Glomerular endothelial cell (primary cell): ENCODE results near the gene ACSM2A. TPM values are rescaled to one million over a fixed set of nuclear protein-coding genes. Genes with fewer than 3 reads are reported as not detected.
"Not testable (repeated sequence)": the region's sequence is repeated elsewhere in the genome, so short reads cannot be mapped to it uniquely, and the experiment has no call there.

Experiments used
- DNase-seq: peaks from one replicate; pipeline ENCODE4 v3.0.0-alpha.2; 2011; ENCODE audit warnings: low read depth, low spot score; ENCODE audit errors: extremely low read depth
- total RNA-seq: library from RNA; depleted of rRNA; stranded (reverse); fragments of >200 nt; gene quantifications from 2 replicates; pipeline ENCODE4 v1.2.3, GENCODE V29; 2015

ACSM2A gene
- total RNA-seq, 1 donor from 2014 or later: not detected

- not testable (repeated sequence) for DNase-seq
Measured at GRCh38 chr16:20446652-20447393, 4.5 kb upstream of the ACSM2A start.

DNA sequence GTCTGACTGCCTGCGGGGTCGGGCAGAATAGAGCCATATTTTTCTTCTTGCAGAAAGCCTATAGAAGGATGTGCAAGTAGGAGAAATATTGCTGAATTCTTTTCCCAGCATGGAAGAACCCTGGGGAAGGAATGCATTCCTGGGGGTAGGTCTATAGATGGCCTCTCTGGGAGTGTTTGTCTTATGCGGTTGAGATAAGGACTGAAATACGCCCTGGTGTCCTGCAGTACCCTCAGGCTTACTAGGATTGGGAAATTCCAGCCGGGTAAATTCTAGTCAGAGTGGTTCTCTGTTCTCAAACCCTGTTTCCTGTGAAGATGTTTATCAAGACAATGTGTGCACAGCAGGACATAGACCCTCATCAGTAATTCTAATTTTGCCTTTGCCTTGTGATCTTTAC, 2.3 kb downstream of the ACSM2A start:
- DNase-seq: not testable (repeated sequence)

GRCh38 chr16:20459227-20459626, 7.9 kb downstream of the ACSM2A start:
- DNase-seq: not testable (repeated sequence)

DNA sequence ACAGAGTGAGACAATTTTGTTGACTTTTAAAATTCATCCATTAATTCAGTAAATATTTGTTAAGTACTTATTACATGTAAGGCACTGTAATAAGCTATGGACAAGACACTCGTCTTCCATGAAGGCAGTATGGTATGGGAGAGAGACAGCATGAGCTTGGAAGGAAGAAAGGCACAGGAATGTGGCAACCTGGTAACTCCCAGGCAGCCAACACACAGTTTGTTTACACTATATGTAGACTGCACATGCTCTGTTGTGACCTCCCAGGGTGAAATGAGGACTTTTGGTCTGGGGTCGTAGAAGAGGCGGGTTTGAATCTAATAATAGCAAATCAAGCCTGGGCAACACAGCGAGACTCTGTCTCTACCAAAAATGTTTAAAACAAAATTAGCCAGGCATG, 9.0 kb downstream of the ACSM2A start:
- DNase-seq: not testable (repeated sequence)

DNA sequence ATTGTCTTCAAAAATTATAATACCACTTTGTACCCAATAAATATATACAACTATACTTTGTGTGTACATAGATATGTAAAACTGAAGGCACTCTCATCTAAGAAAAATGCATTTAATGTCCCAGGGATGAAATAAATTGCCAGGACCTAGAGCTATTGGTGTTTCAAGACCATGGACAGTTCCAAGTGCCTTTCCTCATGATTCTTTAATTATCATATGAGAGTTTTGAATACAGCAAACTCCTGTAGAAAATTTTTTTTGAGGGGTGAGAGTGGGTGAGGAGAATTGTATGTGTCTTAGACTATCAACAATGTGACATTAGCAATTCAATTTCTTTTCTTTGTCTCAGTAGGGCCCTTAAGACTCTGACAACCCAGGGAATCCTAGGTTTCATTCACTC, 17.6 kb downstream of the ACSM2A start:
- not testable (repeated sequence) for DNase-seq

DNA sequence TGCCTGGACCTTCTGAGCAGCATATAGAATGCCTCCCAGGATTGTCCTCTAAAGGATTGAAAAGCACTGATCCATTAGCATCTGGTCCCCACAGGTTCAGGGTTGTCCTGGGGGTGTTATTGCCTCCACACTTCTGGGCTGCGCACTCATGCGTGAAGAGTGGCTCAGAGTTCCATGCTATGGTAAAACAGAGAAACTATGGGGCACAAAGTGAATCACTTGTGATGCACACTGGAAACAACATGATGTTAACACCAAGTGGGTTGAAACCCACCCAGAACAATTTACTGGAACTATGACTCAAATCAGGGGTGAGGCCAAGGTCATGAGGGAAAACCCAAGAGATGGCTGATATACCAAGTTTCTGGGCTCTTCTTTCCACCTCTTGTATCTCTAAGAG, 18.6 kb downstream of the ACSM2A start:
- not testable (repeated sequence) for DNase-seq

DNA sequence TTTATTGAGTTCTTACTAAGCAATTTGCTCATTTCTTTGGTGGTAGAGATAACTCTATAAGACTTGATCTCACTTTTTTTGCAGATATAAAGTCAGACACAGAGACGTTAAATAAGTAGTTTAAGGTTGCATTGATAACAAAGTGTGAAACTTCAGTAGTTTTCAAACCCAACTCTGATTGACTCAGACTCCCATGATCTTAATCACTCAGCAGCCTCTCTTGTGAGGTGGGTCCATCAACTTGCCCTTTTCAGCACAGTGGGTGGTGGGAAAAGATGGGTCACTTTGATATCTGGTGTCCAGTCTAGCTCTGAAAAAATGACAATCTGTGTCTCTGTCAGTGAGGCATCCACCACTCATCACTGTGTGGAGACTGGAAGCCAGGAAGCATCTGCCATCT, 19.4 kb downstream of the ACSM2A start:
- not testable (repeated sequence) for DNase-seq

DNA sequence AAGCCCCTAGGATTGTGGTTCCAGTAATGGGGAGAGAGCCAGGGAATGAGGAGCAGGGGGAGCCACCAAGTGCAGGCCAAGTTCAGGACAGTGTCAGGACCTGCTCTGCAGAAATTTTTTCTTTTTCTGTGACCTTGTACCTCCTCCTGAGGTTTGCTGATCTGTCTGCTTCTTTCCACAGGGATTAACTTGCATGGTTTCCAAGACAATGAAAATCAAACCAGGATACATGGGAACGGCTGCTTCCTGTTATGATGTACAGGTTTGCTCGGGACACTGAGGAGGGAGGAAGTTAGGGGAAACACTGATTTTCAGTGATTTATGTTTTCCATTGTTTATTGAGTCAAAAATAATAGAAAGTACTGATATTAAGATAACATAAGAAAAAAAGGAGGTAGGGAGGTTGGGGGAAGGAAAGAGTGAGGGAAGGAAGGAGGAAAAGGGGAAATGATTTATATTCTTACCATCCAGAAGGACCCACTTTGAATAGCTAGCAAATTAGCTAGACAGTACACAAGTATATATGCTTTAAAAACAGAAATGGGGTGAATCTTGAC, 25.9 kb downstream of the ACSM2A start:
- DNase-seq: not testable (repeated sequence)

DNA sequence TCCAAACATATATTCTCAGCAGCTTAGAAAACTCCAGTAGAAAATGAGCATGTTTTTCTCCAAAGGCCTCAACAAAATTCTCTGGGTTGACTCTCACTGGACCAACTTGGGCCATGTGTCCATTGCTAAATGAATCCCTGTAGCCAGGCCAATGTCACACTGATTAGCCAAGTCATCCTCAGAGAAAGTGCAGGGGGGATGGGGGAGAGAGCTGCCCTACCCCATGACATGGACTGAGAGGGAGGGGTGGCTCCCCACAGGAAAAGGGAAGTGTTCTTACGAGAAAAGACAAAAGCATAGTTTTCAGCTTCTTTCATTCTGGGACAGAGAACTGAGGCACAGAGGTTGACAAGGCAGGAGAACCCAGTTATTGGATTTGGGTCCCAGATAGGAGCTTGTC, 32.7 kb downstream of the ACSM2A start:
- DNase-seq: not testable (repeated sequence)

GRCh38 chr16:20484726-20485125, 33.4 kb downstream of the ACSM2A start:
- no peak for DNase-seq

- DNase-seq: no peak
Measured at GRCh38 chr16:20485408-20485807, 34.1 kb downstream of the ACSM2A start.

DNA sequence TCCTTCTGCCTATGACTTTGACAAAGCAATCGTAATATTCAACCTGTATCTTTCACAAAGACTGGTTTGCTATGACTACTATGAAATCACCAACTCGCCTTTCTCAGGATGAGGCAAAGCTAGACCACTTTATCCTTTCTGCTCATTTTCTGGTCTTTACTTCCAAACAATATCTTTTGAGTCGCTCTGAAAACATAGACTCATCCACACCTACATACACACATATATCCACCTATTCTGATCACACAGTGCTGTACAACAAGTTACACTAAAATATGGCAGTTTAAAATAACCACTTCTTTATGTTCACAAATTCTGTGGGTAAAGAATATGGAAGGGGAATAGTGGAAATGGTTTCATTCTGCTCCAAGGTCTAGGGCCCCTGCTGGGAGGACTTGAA, 39.7 kb downstream of the ACSM2A start:
- not testable (repeated sequence) for DNase-seq

DNA sequence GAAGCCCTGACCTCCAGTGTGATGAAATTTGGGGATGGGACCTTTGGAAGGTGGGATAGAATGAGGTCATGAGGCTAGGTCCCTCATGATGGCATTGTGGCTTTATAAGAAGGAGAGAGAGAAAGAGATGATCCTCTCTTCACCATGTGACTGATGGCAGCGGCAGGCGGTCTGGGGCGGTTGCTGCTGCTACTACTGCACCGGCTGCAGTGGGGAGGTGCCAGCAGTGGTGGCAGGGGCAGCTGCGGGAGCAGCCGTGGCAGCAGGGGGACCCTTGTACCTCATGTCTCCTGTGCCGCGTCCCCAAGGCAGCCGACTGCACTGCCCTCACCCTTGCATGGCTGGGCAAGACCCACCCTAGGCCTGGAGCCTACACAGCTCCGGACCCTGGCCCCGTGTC, 40.1 kb downstream of the ACSM2A start:
- DNase-seq: not testable (repeated sequence)

DNA sequence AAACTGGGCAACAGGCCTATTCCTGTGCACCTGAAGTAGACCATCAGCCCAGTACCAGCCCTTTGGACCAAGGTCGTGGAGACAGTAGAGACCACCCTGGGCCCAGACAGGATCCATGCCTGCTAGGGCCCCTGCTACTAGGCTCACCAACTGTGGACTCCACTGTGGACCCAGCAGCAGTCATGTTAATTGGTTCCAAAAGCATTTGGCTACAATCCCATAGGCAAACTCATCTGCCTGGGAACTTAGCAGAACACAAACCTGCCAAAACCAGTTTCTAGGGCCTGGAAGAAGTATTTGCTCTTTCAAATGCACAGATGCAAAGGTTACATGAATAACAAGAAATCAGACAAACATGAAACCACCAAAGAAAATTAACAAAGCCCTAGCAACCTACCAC, 53.1 kb downstream of the ACSM2A start:
- DNase-seq: no peak

GRCh38 chr16:20507280-20507679, 56.0 kb downstream of the ACSM2A start:
- no peak for DNase-seq

- no peak for DNase-seq
Measured at GRCh38 chr16:20510323-20510722, 59.0 kb downstream of the ACSM2A start.

- DNase-seq: no peak
Measured at GRCh38 chr16:20515688-20516090, 64.4 kb downstream of the ACSM2A start.

DNA sequence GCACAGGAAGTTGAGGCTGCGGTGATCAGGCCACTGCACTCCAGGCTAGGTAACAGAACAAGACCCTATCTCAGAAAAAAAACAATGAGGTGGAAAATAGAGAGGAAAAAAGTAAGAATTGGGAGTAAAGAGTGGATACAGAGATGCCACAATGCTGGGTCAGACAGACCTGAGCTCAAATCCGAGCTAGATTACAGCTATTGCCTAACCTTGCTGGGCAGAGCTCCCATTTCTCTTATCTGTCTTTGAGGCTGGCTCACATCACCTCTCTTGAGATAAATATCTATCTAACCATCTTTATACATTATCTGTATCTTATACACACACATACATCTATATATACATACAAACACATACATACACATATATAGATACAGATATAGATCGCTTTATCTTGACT, 65.8 kb downstream of the ACSM2A start:
- DNase-seq: no peak

GRCh38 chr16:20519231-20519630, 67.9 kb downstream of the ACSM2A start:
- DNase-seq: no peak

GRCh38 chr16:20520103-20520502, 68.8 kb downstream of the ACSM2A start:
- DNase-seq: no peak

DNA sequence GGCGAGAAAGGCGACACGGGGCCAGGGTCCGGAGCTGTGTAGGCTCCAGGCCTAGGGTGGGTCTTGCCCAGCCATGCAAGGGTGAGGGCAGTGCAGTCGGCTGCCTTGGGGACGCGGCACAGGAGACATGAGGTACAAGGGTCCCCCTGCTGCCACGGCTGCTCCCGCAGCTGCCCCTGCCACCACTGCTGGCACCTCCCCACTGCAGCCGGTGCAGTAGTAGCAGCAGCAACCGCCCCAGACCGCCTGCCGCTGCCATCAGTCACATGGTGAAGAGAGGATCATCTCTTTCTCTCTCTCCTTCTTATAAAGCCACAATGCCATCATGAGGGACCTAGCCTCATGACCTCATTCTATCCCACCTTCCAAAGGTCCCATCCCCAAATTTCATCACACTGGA, 80.5 kb downstream of the ACSM2A start:
- not testable (repeated sequence) for DNase-seq

DNA sequence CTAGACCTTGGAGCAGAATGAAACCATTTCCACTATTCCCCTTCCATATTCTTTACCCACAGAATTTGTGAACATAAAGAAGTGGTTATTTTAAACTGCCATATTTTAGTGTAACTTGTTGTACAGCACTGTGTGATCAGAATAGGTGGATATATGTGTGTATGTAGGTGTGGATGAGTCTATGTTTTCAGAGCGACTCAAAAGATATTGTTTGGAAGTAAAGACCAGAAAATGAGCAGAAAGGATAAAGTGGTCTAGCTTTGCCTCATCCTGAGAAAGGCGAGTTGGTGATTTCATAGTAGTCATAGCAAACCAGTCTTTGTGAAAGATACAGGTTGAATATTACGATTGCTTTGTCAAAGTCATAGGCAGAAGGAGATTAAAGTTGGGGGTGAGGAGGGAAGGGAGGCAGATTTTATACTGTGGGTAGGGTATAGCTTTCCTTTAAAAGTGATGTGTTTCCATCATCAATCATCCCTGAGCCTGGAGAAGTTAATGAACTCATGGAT, 81.0 kb downstream of the ACSM2A start:
- not testable (repeated sequence) for DNase-seq
